Measurements from ENCODE around the gene LRRC26.
"Not testable (repeated sequence)": the region's sequence is repeated elsewhere in the genome, so short reads cannot be mapped to it uniquely, and the experiment has no call there.

LRRC26 gene

DNA sequence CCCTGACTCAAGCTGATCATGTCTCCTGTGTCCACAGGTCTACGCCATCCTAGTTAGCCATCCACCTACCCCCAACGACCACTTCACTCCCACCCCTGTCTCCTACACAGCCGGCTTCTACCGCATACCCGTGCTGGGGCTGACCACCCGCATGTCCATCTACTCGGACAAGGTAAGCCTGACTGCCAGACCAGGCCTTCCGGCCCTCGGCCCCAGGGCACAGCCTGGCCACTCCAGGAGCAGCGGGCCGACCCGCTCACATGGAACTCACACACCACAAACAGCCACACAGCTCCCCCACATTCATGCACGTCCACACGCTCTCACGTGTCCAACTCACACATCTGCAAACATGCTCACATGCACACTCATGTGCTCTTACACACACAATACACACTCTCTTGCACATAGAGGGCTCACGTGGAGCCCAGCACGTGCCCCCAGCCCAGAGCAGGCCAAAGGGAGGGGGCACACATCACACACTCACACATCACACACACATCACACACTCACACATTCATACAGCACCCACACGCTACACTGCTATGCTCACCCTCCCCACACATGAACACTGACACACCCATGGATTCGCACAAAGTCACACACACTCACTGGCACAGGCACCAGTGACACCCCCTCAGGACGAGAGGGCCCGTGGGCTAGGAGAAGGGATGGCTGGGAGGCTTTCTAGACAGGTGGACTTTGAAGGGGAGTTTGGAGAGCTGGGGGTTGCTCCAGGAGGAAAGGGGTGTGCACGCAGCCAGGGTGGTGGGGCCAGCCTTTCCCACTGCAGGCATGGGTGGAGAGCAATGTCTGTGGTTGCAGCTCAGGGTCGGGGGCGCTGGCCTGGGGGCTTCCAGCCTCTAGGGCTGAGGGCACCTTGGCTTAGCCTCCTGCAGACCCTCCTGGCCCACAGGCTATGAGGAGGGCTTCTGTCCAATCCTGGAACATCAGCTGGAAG is 27.6 kb downstream of the LRRC26 start:
- H3K9me3 Mint-ChIP-seq: no peaks in the 10 kb centered on the region
- H3K27me3 Mint-ChIP-seq: peaks cover 40 to 77% of the 10 kb centered on the region in 2 donors
- H3K4me1 Mint-ChIP-seq (ENCODE audit: low read depth in 2 of 2): no peaks in the 10 kb centered on the region
- no peak overlapping the region for H3K27ac Mint-ChIP-seq
- H3K4me3 Mint-ChIP-seq: no peak overlapping the region
- peaks cover 9% of the 10 kb centered on the region for H3K36me3 Mint-ChIP-seq (ENCODE audit: insufficient read depth)
- ATAC-seq (replicated peaks) (no peak), DNase-seq (no peak)

GRCh38 chr9:137141050-137141810 is 28.6 kb downstream of the LRRC26 start:
- no peak overlapping the region for H3K4me3 Mint-ChIP-seq
- ATAC-seq (replicated peaks) (no peak), DNase-seq (no peak)
- peaks cover 9% of the 10 kb centered on the region for H3K36me3 Mint-ChIP-seq (ENCODE audit: insufficient read depth)
- H3K27me3 Mint-ChIP-seq: peaks cover 43 to 79% of the 10 kb centered on the region in 2 donors
- H3K9me3 Mint-ChIP-seq: no peaks in the 10 kb centered on the region
- H3K4me1 Mint-ChIP-seq (ENCODE audit: low read depth in 2 of 2): no peaks in the 10 kb centered on the region
- H3K27ac Mint-ChIP-seq: no peak overlapping the region

- H3K9me3 Mint-ChIP-seq: no peaks in the 10 kb centered on the region
- H3K4me1 Mint-ChIP-seq (ENCODE audit: low read depth in 2 of 2): no peaks in the 10 kb centered on the region
- ATAC-seq (replicated peaks) (no peak), DNase-seq (no peak)
- H3K27me3 Mint-ChIP-seq: peaks cover 51 to 88% of the 10 kb centered on the region in 2 donors
- no peak overlapping the region for H3K4me3 Mint-ChIP-seq
- peaks cover 9% of the 10 kb centered on the region for H3K36me3 Mint-ChIP-seq (ENCODE audit: insufficient read depth)
- H3K27ac Mint-ChIP-seq: no peak overlapping the region
Observed at GRCh38 chr9:137140151-137141012, 29.5 kb downstream of the LRRC26 start.

DNA sequence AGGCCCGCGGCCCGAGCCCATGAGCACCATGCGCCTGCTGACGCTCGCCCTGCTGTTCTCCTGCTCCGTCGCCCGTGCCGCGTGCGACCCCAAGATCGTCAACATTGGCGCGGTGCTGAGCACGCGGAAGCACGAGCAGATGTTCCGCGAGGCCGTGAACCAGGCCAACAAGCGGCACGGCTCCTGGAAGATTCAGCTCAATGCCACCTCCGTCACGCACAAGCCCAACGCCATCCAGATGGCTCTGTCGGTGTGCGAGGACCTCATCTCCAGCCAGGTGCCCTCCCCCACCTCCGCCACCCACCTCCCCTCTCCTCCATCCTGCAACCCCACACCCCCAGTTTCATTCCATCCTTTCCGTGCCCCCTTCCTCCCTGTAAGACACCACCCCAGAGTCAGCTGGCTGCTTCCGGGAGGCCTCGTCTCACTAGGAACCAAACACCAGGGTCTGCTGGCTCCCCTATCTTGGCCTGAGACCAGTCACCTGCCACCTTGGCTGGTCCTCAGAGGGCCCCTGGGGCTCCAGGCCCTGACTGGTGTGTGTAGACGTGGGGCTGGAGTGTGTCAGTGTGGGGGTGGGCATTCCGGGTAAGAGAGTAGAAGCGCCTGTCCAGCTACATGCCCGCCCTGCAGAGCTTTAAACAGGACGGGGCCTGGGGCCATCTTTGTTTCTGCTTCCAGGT is 30.2 kb downstream of the LRRC26 start:
- H3K9me3 Mint-ChIP-seq: no peaks in the 10 kb centered on the region
- H3K27me3 Mint-ChIP-seq: peaks cover 51 to 95% of the 10 kb centered on the region in 2 donors
- DNase-seq (no peak), ATAC-seq (replicated peaks) (peak; percentile 21)
- no peaks in the 10 kb centered on the region for H3K4me1 Mint-ChIP-seq (ENCODE audit: low read depth in 2 of 2)
- H3K36me3 Mint-ChIP-seq (ENCODE audit: insufficient read depth): peaks cover 9% of the 10 kb centered on the region
- no peak overlapping the region for H3K4me3 Mint-ChIP-seq
- no peak overlapping the region for H3K27ac Mint-ChIP-seq

GRCh38 chr9:137138722-137139467 is 31.0 kb downstream of the LRRC26 start, which contains the start of gene GRIN1:
Gene GRIN1 (plus strand): TSS chr9:137139154. CDS start chr9:137139487, 333 bp downstream.
- DNase-seq (no peak), ATAC-seq (replicated peaks) (peak; percentile 72)
- Mint-ChIP-seq H3K4me3 (no peak within 1 kb of the TSS), H3K9me3 (no peaks in the 10 kb centered on the region), H3K4me1 (ENCODE audit: low read depth in 2 of 2) (no peaks in the 10 kb centered on the region), H3K27me3 (peaks cover 51 to 95% of the 10 kb centered on the region in 2 donors), H3K36me3 (ENCODE audit: insufficient read depth) (peaks cover 9% of the 10 kb centered on the region), H3K27ac (no peak within 1 kb of the TSS)

DNA sequence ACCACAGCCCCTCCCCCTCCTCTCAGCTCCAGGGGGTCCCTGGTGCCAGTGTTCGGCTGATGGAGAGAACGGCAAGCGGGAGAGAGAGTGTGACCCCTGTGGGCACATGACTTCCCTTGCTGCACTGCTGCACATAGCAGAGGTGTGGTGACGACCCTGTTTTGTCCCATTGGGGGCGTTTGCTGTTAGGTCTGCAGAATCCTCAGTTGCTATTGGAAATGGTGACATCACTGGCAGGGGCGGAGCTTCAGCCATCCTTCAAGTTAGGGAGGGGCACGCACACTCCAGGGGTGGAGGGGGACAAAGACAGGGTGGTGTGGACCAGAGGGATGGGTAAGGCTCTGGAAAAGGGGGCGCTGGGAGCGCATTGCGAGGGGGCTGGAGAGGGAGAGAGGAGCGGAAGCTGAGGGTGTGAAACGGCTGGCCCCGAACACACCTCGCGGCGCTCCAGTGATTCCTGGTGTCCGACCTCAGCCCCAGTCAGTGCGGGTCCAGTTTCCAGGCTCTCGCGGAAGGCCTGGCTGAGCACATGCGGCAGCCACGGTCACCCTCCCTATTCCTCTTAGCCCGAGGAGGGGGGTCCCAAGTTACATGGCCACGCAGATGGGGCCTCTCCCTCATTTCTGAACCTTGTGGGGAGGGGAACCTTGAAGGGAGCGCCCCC is 31.7 kb downstream of the LRRC26 start:
- Mint-ChIP-seq H3K36me3 (ENCODE audit: insufficient read depth) (peaks cover 9% of the 10 kb centered on the region), H3K4me3 (no peak overlapping the region), H3K27ac (no peak overlapping the region), H3K27me3 (peaks cover 53 to 88% of the 10 kb centered on the region in 2 donors), H3K9me3 (no peaks in the 10 kb centered on the region), H3K4me1 (ENCODE audit: low read depth in 2 of 2) (no peaks in the 10 kb centered on the region)
- DNase-seq: no peak
- ATAC-seq (replicated peaks): no peak

- H3K27me3 Mint-ChIP-seq: peaks cover 51 to 77% of the 10 kb centered on the region in 2 donors
- H3K9me3 Mint-ChIP-seq: no peaks in the 10 kb centered on the region
- ATAC-seq (replicated peaks) (no peak), DNase-seq (no peak)
- H3K4me3 Mint-ChIP-seq: no peak overlapping the region
- H3K36me3 Mint-ChIP-seq (ENCODE audit: insufficient read depth): peaks cover 8% of the 10 kb centered on the region
- H3K4me1 Mint-ChIP-seq (ENCODE audit: low read depth in 2 of 2): no peaks in the 10 kb centered on the region
- H3K27ac Mint-ChIP-seq: no peak overlapping the region
Observed at GRCh38 chr9:137136881-137137607, 32.8 kb downstream of the LRRC26 start.

GRCh38 chr9:137136261-137136880 is 33.5 kb downstream of the LRRC26 start:
- Mint-ChIP-seq H3K4me3 (no peak overlapping the region), H3K4me1 (ENCODE audit: low read depth in 2 of 2) (no peaks in the 10 kb centered on the region), H3K27ac (no peak overlapping the region), H3K36me3 (ENCODE audit: insufficient read depth) (peaks cover 7% of the 10 kb centered on the region), H3K9me3 (no peaks in the 10 kb centered on the region), H3K27me3 (peaks cover 47 to 70% of the 10 kb centered on the region in 2 donors)
- ATAC-seq (replicated peaks): no peak
- no peak for DNase-seq

- Mint-ChIP-seq H3K36me3 (ENCODE audit: insufficient read depth) (peaks cover 11% of the 10 kb centered on the region), H3K27ac (peak overlapping the region in 1 of 2 donors; percentile 85), H3K27me3 (peaks cover 42 to 58% of the 10 kb centered on the region in 2 donors)
- not testable (repeated sequence) for ATAC-seq (replicated peaks); H3K4me3 Mint-ChIP-seq; DNase-seq; H3K9me3 Mint-ChIP-seq; H3K4me1 Mint-ChIP-seq (ENCODE audit: low read depth in 2 of 2)
Observed at GRCh38 chr9:137135154-137135553, 34.7 kb downstream of the LRRC26 start.

- Mint-ChIP-seq H3K9me3 (no peaks in the 10 kb centered on the region), H3K4me3 (no peak overlapping the region), H3K36me3 (ENCODE audit: insufficient read depth) (peaks cover 11% of the 10 kb centered on the region), H3K27me3 (peaks cover 34 to 48% of the 10 kb centered on the region in 2 donors), H3K4me1 (ENCODE audit: low read depth in 2 of 2) (peaks cover 2 to 4% of the 10 kb centered on the region in 2 donors), H3K27ac (no peak overlapping the region)
- ATAC-seq (replicated peaks) (no peak), DNase-seq (no peak)
Observed at GRCh38 chr9:137134191-137134590, 35.7 kb downstream of the LRRC26 start.
